GM21786 (cell line): ENCODE data around the gene KANSL1.

Experiments
- ATAC-seq: cut with Tn5 transposase; IDR thresholded peaks from one replicate; pipeline ENCODE4 v1.9.1; 2021; ENCODE audit not compliant: unreplicated experiment

The KANSL1 gene

DNA sequence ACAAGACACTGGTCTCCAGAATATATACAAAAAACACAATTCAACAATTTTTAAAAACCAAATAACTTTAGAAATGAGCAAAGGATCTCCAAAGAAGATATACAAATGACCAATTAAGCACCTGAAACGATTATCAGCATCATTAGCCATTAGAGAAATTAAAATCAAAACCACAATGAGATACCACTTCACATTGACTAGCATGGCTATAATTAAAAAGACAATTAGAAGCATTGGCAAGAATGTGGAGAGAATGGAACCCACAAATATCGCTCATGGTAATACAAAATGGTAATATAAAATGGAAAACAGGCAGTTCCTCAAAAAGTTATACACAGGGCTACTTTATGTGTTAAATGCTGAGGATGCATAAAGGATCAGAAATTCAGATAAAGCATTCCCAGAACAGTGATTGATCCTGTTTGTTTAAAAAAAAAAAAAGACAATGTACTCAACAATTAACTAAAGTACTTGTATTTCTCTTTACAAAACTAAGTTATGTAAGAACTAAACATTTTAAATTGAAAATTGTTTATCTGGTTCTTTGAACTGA, 52.5 kb downstream of the KANSL1 start:
- no peak for ATAC-seq

DNA sequence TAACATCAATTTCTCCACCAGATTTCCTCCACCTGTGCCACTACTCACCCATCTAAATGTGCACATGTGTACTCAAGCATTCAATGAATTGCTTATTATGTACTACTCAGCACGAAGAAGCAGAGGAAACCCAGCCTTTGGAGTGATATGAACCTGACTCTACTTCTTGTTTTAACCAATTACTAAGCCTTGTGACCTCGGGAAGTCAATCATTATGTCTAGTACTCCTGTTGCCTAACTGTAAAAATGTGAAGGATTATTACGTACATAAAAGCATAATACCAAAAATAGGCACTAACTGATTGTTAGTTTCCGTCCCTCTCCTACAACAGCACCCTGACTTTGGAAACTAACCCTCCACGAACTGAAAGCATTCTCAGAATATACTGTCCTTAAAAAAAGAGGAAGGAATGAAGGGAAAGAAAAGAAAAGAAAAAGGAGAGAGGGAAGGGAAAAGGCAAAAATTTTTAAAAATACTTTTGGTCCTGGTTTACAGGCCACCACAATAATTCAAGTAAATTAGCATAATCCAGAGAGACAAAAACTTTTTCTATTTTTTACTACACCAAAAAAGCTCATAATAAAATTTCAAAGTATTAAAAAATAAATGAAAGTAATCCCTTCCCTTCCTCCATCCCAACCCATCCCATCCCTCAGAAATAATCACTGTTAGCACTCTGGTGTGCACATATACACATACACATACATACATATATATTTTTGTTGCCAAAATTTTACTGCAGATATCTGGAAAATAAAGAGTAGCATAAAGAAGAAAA, 53.6 kb downstream of the KANSL1 start:
- no peak for ATAC-seq

DNA sequence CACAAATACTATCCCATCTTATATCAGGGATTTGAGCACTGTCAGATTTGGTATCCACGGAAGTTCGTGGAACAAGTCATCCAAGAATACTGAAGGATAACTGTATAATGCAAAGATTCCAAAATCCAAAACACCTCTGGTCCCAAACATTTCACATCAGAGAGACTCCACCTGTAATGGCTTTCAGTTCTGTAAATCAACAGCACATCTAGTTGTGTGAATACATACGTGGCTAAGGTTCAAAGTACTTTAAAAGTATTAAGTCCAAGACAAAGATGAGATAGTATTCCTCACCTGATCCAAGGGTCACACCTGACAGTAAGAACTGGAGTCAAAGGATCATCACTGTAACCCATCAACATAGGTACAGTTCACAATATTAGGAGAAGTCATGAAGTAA, 54.8 kb downstream of the KANSL1 start:
- no peak for ATAC-seq

DNA sequence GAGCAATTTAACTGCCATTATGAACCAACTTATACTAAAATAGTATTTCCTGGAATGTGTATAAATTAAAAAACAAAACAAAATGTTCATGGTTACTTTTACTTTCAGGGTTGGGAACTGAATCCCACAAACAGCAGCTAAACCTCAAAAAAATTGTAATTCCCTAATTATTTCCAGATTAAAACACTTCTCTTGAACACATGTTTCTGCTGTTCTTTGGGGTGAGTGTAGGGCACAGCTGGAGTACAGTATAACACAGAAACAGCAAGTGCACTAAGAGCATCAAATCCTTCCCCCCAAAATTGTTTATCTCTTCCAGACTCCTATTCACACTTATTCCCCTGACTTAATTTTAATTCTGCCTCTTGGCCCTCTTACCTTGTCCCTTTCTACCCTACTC, 56.4 kb downstream of the KANSL1 start:
- no peak for ATAC-seq

DNA sequence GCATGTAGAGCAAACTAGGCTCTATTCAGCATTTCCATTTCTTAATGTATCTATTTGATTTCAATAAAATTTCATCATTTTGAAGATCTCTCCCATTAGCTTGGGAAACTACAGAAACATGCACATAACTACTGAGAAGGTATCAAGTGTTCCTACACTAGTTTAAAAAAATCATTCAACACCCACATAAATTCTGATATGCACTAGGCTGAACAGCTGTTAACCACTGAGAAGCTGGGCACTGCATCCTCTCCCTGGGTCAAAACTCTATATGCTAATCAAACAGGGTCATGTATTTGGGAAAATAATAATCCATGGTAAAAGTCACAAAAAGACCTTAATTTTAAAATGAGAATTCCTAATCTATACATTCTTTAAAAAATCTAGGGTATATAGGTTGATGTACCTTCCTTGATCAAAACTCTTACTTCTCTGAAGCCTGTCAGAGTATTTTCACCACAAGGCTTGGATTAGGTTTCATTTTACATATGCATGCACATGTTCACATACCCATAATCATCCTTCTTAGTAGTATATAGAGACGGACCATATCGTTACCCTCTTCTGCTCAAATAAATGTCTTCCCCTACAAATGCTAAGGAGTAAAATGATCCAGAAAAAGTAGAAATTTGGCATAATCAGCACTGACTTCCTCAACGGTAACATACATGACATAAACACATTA, 57.2 kb downstream of the KANSL1 start:
- no peak for ATAC-seq

DNA sequence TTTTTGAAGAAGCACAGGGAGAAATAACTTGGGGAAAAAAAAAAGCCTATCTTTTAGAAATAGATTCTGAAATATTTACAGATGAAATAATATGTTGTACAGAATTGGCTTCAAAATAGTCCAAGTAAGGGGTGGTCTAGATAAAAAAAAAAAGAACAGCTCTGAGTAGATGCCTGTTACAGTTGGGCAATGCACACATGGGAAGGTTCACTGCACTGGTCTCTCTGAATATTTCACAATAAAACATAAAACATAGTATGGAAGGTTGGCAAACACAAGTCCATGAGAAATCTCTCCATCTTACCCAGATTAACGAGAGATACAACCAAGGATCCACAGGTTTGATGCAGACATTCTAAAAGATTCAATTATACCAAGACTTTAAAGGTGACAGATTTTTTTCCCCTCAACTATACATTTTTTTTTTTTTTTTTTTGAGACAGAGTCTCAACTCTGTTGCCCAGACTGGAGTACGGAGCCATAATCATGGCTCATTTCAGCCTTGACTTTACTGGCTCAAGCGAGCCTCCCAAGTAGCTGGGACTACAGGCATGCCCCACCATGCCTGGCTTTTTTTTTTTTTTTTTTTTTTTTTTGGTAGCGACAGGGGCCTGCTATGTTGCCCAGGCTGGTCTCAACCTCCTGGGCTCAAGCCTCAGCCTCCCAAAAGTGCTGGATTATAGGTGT, 58.0 kb downstream of the KANSL1 start:
- ATAC-seq = no peak

DNA sequence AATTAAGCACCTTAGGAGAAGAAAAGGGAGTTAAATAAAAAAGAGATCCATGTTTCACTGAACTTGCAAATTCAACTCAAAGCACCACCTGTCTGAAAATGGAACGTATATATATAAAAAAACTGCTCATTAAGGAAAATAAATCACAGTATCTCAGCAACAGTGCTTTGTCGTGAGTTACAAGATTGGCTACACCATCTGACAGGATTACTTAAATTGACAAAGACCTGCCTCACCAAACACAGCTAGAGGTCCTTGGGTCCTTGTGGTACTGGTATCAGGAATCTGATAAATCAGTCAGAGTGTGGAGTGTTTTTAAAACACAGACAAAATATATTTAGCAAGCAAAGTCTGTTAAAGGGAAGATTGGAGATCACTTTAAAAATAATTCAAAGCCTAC, 63.9 kb downstream of the KANSL1 start:
- ATAC-seq = no peak

DNA sequence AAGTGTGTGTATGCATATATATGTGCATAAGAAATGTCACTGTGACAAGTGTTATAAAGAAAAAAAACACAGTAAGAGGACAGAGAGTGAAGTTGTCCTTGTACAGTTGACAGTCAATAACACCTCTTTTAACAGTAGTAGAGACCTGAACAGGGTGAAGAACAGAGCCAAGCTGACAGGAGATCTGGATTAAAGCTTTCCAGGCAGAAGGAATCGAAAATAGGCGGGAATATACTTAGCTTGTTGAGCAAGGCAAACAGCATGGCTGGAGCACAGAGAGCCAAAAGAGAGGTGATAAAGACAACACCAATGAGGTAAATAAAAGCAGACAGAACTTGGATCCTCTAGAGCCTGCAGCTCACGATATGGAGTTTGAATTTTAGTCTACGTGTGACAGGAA, 64.8 kb downstream of the KANSL1 start:
- ATAC-seq = no peak

DNA sequence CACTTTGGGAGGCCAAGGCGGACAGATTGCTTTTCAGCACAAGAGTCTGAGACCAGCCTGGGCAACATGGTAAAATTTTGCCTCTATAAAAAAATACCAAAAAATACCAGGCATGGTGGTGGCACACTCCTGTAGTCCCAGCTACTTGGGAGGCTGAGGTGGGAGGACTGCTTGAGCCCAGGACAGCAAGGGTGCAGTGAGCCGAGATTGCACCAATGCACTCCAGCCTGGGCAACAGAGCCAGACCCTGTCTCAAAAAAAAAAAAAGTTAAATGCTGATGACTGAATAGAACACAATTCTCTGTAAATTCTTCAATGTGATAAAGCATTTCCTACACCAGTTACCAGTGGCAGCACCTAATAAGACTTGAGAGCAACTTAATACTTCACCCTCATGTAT, 65.7 kb downstream of the KANSL1 start:
- ATAC-seq = no peak

DNA sequence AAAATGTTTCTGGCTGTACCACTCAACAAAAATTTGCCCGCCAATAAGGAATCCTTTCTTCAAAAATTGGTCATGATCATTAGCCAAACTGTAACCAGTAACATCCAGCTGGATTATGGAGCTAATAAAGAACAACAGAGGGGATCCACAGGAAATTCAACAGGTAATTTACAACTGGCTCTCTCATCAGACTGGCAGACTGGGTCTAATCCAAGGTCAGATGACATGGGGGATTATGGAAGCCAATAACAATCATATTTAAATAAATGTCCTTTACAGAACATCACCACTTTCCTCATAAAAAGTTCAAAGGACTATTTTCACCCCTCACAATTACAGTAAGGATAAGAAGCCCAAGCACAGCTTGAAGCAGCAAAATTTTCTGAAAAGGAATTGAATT, 66.4 kb downstream of the KANSL1 start:
- ATAC-seq = no peak

DNA sequence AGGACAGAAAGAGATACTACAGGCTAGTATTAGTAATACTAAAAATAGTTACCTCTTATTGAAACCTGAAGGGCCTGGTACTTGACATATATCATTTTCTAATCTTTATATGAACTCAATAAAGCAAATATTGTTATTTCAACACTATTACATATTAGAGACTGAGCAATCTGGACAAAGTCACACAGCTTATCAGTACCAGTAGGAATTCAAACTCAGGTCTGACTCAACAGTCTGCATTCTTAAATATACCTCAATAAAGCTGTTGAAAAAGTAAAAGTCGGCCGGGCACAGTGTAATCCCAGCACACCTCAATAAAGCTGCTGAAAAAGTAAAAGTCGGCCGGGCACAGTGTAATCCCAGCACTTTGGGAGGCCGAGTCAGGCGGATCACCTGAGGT, 67.4 kb downstream of the KANSL1 start:
- ATAC-seq = no peak

DNA sequence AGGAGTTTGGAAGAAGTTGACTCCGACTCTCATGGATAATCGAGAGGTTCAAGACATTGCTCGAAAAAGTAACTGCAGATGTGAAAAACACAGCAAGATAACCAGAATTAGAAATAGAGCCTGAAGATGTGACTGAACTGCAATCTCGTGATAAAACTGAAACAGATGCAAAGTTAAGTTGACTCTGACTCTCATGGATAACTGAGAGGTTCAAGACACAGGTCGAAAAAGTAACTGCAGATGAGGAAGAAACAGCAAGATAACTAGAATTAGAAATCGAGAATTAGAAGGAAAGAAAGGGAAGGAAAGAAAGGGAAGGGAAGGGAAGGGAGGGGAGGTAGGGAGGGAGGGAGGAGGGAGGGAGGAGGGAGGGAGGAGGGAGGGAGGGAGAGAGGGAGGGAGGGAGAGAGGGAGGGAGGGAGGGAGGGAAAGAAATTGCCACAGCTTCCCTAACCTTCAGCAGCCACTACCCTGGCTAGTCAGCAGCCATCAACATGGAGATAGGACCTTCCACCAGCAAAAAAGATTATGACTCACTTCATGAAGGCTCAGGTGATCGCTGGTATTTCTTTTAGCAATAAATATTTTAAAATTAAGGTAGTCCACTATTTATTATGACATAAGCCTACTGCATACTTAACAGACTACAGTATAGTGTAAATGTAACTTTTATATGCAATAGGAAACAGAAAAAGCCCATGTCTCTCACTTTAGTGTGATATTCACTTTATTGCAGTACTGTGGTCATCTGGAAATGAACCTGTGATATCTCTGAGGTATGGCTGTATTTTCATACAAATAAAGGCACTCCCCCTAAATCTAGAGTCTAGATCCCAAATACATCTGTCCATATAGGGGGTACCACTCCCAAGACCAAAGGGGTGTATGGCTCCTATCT, 68.3 kb downstream of the KANSL1 start:
- no peak for ATAC-seq

DNA sequence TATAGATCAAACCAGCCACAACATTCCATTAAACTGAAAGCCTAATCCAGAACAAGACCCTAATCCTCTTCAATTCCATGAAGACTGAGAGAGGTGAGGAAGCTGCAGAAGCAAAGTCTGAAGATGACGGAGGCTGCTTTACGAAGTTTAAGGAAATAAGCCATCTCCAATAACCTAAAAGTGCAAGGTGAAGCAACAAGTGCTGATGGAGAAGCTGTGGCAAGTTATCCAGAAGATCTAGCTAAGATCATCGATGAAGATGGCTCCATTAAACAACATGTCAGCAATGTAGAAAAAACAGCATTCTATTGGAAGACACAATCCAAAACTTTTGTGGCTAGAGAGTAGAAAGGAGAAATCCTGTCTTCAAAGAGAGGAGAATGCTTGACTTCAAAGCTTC, 69.6 kb downstream of the KANSL1 start:
- no peak for ATAC-seq

DNA sequence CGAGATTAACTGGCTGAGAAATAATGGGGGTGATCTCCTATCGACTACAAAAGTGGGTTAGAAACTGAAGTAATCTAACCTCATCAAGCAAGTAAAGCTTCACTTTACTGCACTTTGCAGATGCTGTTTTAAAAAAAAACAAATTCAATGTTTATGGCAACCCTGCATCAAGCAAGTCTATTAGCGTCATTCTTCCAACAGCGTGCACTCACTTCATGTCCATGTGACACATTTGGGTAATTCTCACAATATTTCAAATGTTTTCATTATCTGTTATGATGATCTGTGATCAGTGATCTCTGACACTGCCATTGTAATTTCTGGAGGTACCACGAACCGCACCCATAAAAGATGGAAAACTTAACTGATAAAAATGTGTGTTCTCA, 70.8 kb downstream of the KANSL1 start:
- ATAC-seq = no peak

DNA sequence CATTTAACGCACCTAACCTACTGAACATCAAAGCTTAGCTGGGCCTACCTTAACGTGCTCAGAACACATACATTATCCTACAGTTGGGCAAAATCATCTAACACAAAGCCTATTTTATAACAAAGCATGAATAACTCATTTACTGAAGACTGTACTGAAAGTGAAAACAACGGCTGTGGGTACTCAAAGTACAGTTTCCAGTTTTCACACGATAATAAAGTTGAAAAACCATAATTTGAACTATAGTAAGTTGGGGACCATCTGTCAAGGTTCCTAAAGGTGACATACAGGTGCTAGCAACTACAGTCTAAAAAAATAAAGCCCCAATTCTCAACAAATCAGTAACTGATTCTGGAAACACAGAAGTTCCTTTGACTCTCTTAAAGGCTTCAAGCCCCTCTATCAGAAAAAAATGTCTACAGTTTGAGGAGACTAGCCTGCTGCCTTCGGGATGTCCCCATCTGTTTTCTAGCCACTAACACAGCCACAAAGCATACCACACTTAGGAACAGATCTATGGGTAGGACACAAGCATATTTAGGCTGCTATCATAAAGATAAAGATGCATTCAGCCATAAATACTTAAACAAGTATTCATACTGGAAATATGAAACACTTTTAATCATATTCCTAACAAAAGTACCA, 71.3 kb downstream of the KANSL1 start:
- ATAC-seq = no peak

DNA sequence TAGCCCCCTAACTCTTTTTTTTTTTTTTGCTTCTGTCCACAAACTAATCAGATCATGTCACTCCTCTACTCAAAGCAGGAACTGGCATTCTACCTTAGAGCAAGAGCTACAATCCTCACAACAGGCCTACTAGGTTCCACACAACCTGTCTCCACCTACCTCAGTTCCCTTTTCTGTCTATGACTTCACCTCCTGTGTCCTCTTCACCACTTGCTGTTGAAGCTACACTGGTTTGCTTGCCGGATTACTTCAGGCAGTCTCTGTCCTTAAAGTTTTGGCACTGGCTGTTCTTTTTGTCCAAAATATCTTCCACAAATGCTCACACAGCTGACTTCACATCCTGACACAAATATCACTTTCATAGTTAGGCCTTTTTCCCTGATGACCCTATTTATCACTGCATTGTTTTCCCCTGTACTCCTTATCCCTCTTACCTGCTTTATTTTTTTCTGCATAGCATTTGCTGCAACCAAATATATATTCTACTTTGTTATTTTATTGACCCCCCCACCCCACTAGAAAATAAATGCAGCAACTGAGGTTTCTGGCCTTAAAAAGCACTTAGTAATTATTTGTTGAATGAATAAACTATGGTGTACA, 72.0 kb downstream of the KANSL1 start:
- ATAC-seq = no peak

DNA sequence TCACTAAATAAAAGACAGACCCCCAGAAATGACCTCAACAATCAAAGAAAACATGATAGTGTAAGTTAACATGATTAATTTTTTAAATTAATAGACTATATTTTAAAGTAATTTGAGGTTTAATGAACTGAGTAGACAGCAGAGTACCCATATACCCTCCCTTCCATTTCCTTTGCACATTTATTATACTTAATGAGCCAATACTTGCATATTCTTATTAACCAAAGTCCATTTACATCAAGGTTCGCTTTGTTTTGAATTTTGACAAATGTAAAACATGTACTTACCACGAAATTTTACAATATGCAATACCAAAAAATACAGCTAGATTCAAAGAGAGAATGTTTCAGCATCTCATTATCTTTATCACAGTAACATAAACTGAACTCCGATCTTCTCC, 72.7 kb downstream of the KANSL1 start:
- no peak for ATAC-seq

DNA sequence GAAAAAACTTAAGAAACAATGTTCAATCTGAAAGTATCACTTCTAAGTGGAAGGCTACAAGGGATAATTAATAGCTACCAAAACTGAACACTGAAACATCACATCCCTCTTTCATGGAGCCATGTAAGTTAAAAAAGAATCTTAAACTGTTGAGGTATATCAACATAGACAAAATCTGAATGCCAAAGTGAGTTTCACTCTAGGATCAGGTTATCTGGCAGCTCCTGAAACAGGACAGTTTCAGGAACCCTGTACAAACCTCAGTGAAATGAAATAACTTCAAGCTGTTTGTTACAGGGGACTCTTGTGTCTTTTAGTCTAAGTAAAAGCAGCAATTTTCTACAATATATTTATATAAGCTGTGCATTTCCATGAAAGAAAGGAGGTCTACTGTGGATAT, 73.2 kb downstream of the KANSL1 start:
- no peak for ATAC-seq

DNA sequence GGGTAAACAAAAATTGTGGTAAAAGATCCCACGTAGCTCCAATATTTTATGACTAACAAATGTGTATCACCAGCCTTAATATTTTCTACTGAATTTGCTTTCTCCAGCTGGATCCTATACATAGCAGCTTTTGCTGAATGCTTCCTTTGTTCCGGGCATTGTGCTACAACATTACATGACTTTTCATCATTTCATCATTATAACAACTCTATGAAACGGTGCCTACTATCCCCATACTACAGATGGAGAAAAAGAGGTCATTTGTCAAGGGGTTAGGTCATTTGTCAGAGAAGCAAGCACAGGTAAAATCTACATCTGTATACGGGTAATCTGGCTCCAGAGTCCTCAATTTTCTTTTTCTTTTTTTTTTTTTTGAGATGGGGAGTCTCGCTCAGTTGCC, 74.3 kb downstream of the KANSL1 start:
- ATAC-seq = no peak
